Mesenchymal stem cell (in vitro differentiated cells and primary cell): Measurements from ENCODE around the gene PAEP.

ENCODE experiments used
- DNase-seq: peaks from one replicate; pipeline ENCODE4 v3.0.0-alpha.2; 2013
- H2AFZ ChIP-seq: one replicate; pipeline ENCODE4 v1.6.1; 2013; ENCODE audit warnings: low read depth, mild to moderate bottlenecking, control low read depth, inconsistent platforms, low read length, moderate library complexity
- H2AK5ac ChIP-seq: 2 replicates; pipeline ENCODE4 v1.6.1; 2013; ENCODE audit warnings: low read length, moderate library complexity, mild to moderate bottlenecking, inconsistent platforms; ENCODE audit not compliant: severe bottlenecking
- H2BK120ac ChIP-seq: one replicate; pipeline ENCODE4 v1.6.1; 2013; ENCODE audit warnings: low read depth, mild to moderate bottlenecking, inconsistent platforms, low read length, moderate library complexity
- H2BK12ac ChIP-seq, 2 experiments: one replicate each; pipeline ENCODE4 v1.6.1; 2013; ENCODE audit warnings: inconsistent platforms in 2 of 2, low read length in 2 of 2, mild to moderate bottlenecking in 2 of 2, moderate library complexity in 2 of 2, control low read depth in 1 of 2
- H2BK15ac ChIP-seq: one replicate; pipeline ENCODE4 v1.6.1; 2013; ENCODE audit warnings: mild to moderate bottlenecking, low read depth, inconsistent platforms; ENCODE audit not compliant: poor library complexity, severe bottlenecking
- H2BK5ac ChIP-seq: 2 replicates; pipeline ENCODE4 v1.6.1; 2013; ENCODE audit warnings: low read depth, mild to moderate bottlenecking, low read length, control low read depth, inconsistent platforms; ENCODE audit not compliant: poor library complexity, severe bottlenecking
- H3K14ac ChIP-seq, 2 experiments: one replicate each; pipeline ENCODE4 v1.6.1; 2013; ENCODE audit warnings: inconsistent platforms in 2 of 2, low read length in 2 of 2, control low read depth in 1 of 2, mild to moderate bottlenecking in 1 of 2, moderate library complexity in 1 of 2
- H3K18ac ChIP-seq, 2 experiments: one replicate each; pipeline ENCODE4 v1.6.1; 2013; ENCODE audit warnings: inconsistent platforms in 2 of 2, low read length in 2 of 2, control low read depth in 1 of 2, low read depth in 1 of 2, mild to moderate bottlenecking in 1 of 2
- H3K23ac ChIP-seq, 2 experiments: one replicate each; pipeline ENCODE4 v1.6.1; 2013; ENCODE audit warnings: inconsistent platforms in 2 of 2, low read length in 2 of 2, mild to moderate bottlenecking in 2 of 2, moderate library complexity in 2 of 2, control low read depth in 1 of 2
- H3K27ac ChIP-seq: 2 replicates; pipeline ENCODE4 v1.5.1; 2013; ENCODE audit warnings: mild to moderate bottlenecking, moderate library complexity, low read length, control low read depth, inconsistent platforms; ENCODE audit not compliant: poor library complexity, severe bottlenecking
- H3K27me3 ChIP-seq, 2 experiments: 2 replicates each; pipeline versions ENCODE4 v1.6.1 to v1.7.0; 2013; ENCODE audit warnings: low read length in 2 of 2, mild to moderate bottlenecking in 2 of 2, moderate library complexity in 2 of 2, control low read depth in 1 of 2, inconsistent platforms in 1 of 2; ENCODE audit not compliant: control insufficient read depth in 1 of 2, insufficient read depth in 1 of 2
- H3K36me3 ChIP-seq, 2 experiments: 2 replicates each; pipeline versions ENCODE4 v1.6.1 to v1.7.0; 2013; ENCODE audit warnings: low read length in 2 of 2, control low read depth in 1 of 2, inconsistent platforms in 1 of 2, low read depth in 1 of 2, mild to moderate bottlenecking in 1 of 2; ENCODE audit not compliant: insufficient read depth in 2 of 2, control insufficient read depth in 1 of 2
- H3K4ac ChIP-seq, 2 experiments: one replicate each; pipeline ENCODE4 v1.6.1; 2013; ENCODE audit warnings: inconsistent platforms in 2 of 2, low read length in 2 of 2, mild to moderate bottlenecking in 2 of 2, moderate library complexity in 2 of 2, control low read depth in 1 of 2, low read depth in 1 of 2
- H3K4me1 ChIP-seq: 2 replicates; pipeline ENCODE4 v1.6.1; 2013; ENCODE audit warnings: low read depth, low read length, control low read depth; ENCODE audit not compliant: control insufficient read depth, insufficient read depth
- H3K4me2 ChIP-seq: 2 replicates; pipeline ENCODE4 v1.6.1; 2013; ENCODE audit warnings: low read length, mild to moderate bottlenecking, inconsistent platforms; ENCODE audit not compliant: poor library complexity, severe bottlenecking
- H3K4me3 ChIP-seq, 2 experiments: 2 replicates each; pipeline versions ENCODE4 v1.5.1 to v1.7.0; 2013; ENCODE audit warnings: low read length in 2 of 2, mild to moderate bottlenecking in 2 of 2, control low read depth in 1 of 2, low read depth in 1 of 2; ENCODE audit not compliant: insufficient read depth in 1 of 2
- H3K79me1 ChIP-seq: replicated peaks from 2 replicates; pipeline ENCODE4 v1.6.1; 2013; ENCODE audit warnings: mild to moderate bottlenecking, control low read depth, low read length, inconsistent platforms; ENCODE audit not compliant: poor library complexity, severe bottlenecking
- H3K9ac ChIP-seq: 2 replicates; pipeline ENCODE4 v1.7.0; 2013; ENCODE audit warnings: mild to moderate bottlenecking, low read length, moderate library complexity
- H3K9me3 ChIP-seq: 2 replicates; pipeline ENCODE4 v1.7.0; 2013; ENCODE audit warnings: mild to moderate bottlenecking, low read length; ENCODE audit not compliant: control insufficient read depth
- H4K8ac ChIP-seq: one replicate; pipeline ENCODE4 v1.6.1; 2013; ENCODE audit warnings: inconsistent platforms, mild to moderate bottlenecking, low read length, moderate library complexity
- H4K91ac ChIP-seq: one replicate; pipeline ENCODE4 v1.6.1; 2013; ENCODE audit warnings: mild to moderate bottlenecking, low read length, inconsistent platforms
- WGBS: methylation state at CpG from one replicate; pipeline ENCODE4 v1.1.7; 2013; ENCODE audit warnings: mixed read lengths; 5-methylcytosine and 5-hydroxymethylcytosine counted together

PAEP gene

DNA sequence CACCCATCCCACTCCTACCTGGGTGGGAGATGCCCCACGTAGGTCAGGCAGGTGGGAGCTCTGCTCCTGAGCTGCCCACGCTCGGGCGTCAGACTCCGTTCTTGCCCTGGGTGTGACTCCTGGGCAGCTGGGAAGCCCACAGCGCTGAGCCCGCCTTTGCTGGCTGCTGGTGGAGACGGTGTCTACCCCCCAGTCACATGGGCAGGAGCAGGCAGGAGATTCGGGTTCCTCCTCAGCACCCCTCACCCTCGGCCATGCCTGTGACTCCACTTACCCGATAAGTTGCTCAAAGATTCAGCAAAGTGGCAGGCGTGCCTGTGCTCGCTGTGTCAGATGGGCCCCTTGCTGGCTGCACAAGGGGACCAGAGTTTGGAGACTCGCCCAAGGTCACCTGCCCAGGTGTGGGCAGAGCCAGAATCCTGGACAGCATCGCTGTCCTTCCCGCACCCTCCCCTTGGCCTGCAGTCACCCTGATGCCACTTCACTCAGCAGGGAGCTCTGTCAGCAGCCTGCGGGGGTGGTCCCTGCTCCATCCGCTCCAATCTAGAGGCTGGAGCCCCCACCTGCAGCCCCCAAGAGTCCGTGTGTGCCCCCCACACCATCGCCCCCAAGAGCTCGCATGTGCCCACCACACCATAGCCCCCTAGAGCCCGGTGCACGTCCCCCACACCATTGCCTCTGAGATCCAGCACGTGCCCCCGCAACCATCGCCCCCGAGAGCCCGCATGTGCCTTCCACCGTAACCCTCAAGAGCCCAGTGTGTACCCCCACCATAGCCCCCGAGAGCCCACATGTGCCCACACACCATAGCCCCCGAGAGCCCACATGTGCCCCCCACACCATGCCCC is 36.1 kb upstream of the PAEP start:
- Histone ChIP-seq H2BK120ac (no peak overlapping the region), H2BK12ac (no peak overlapping the region), H3K9me3 (no peaks in the 10 kb centered on the region), H3K14ac (peak overlapping the region in 1 of 2 experiments; percentile 11), H2BK5ac (no peak overlapping the region), H3K18ac (no peak overlapping the region), H3K36me3 (no peaks in the 10 kb centered on the region), H2BK15ac (no peak overlapping the region), H3K27ac (no peak overlapping the region), H2AFZ (no peak overlapping the region), H3K23ac (no peak overlapping the region), H3K4me2 (peak overlapping the region; percentile 21), H4K91ac (peak overlapping the region; percentile 23), H3K4me3 (no peak overlapping the region), H3K27me3 (peaks cover 12 to 54% of the 10 kb centered on the region in 2 experiments), H3K9ac (no peak overlapping the region), H3K4ac (no peak overlapping the region), H3K4me1 (peaks cover 11% of the 10 kb centered on the region), H4K8ac (no peak overlapping the region), H3K79me1 (no peaks in the 10 kb centered on the region), H2AK5ac (no peak overlapping the region)
- no peak for DNase-seq
- WGBS, result 91% methylated on average over 29 of the region's 31 CpGs

GRCh38 chr9:135526089-135526729 is 35.3 kb upstream of the PAEP start:
- no peak overlapping the region for H3K4ac ChIP-seq
- no peak overlapping the region for H4K8ac ChIP-seq
- no peak overlapping the region for H4K91ac ChIP-seq
- no peak overlapping the region for H2BK120ac ChIP-seq
- H3K9me3 ChIP-seq, result no peaks in the 10 kb centered on the region
- peaks cover 8 to 54% of the 10 kb centered on the region in 2 experiments for H3K27me3 ChIP-seq
- H2AK5ac ChIP-seq, result no peak overlapping the region
- H3K18ac ChIP-seq, result no peak overlapping the region
- H3K14ac ChIP-seq, result no peak overlapping the region
- no peaks in the 10 kb centered on the region for H3K36me3 ChIP-seq
- no peak overlapping the region for H2BK12ac ChIP-seq
- H3K4me1 ChIP-seq, result peaks cover 11% of the 10 kb centered on the region
- no peak for DNase-seq
- WGBS, result 86% methylated on average over 7 of the region's 11 CpGs
- no peak overlapping the region for H3K4me2 ChIP-seq
- H2BK15ac ChIP-seq, result no peak overlapping the region
- H3K23ac ChIP-seq, result no peak overlapping the region
- no peak overlapping the region for H3K4me3 ChIP-seq
- no peak overlapping the region for H2AFZ ChIP-seq
- no peak overlapping the region for H3K9ac ChIP-seq
- no peak overlapping the region for H2BK5ac ChIP-seq
- H3K27ac ChIP-seq, result no peak overlapping the region
- H3K79me1 ChIP-seq, result no peaks in the 10 kb centered on the region

DNA sequence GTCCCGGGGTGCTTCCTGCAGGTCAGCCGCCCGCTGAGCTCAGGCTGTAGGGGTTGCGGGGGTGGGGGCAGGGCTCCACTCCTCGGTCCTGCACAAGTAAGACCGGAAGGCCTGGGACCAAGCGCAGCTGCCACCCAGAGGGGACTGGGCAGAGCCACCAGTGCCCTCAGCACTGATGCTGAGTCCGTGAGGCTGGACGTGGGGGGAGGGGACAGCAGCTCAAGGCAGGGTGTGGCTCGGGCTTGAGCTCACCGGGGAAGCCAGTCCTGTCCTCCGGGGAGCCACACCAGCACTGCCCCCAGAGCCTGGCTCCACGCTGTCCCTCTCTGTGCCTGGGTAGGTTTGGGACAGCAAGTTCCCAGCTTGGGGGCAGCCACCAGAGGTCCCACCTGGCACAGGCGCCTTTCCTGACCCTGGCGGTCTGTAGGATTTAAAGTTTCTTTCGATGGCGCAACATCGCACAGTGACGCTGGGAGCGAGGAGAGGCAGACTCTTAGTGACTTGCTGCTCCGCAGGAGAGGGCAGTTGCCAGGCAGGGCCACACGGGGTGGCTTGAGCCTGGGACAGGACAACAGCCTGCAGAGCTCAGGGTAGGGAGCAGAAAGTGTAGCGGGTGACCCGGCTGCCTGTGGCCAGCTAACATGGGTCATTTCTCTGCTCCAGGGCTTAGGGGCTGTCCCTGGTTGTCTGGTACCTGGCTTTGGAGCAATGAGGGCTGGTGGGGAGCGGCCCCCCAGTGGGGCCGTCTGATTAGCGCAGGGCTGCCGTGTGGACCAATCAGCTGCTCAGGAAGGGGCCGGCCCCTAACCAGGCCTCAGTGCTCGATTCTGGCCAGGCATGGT is 34.6 kb upstream of the PAEP start:
- no peaks in the 10 kb centered on the region for H3K79me1 ChIP-seq

More for the DNA sequence above, 34.6 kb upstream of the PAEP start:
- no peaks in the 10 kb centered on the region for H3K9me3 ChIP-seq
- H2BK12ac ChIP-seq, result no peak overlapping the region
- no peak overlapping the region for H2BK5ac ChIP-seq
- no peak overlapping the region for H2BK15ac ChIP-seq
- no peak overlapping the region for H3K4ac ChIP-seq
- H4K91ac ChIP-seq, result no peak overlapping the region
- H2AFZ ChIP-seq, result no peak overlapping the region
- no peak overlapping the region for H3K4me3 ChIP-seq
- peaks cover 11% of the 10 kb centered on the region for H3K4me1 ChIP-seq
- peaks cover 5 to 53% of the 10 kb centered on the region in 2 experiments for H3K27me3 ChIP-seq
- no peak overlapping the region for H4K8ac ChIP-seq
- no peak overlapping the region for H3K9ac ChIP-seq
- WGBS, result 82% methylated on average over 30 of the region's 30 CpGs
- no peak overlapping the region for H2BK120ac ChIP-seq
- no peak overlapping the region for H3K18ac ChIP-seq
- no peak for DNase-seq
- peak overlapping the region in 1 of 2 experiments; percentile 64 for H3K14ac ChIP-seq
- no peaks in the 10 kb centered on the region for H3K36me3 ChIP-seq
- no peak overlapping the region for H2AK5ac ChIP-seq
- H3K27ac ChIP-seq, result no peak overlapping the region
- H3K4me2 ChIP-seq, result no peak overlapping the region
- no peak overlapping the region for H3K23ac ChIP-seq
